GM19395 (cell line): ENCODE results near the gene OR2T35.

Experiments
- ATAC-seq: cut with Tn5 transposase; IDR thresholded peaks from one replicate; pipeline ENCODE4 v1.9.1; 2021; ENCODE audit warnings: mild to moderate bottlenecking, moderate library complexity; ENCODE audit not compliant: unreplicated experiment

The OR2T35 gene

GRCh38 chr1:248627971-248628844, 16.9 kb downstream of the OR2T35 start:
- ATAC-seq, result peak; percentile 94

GRCh38 chr1:248625971-248626370, 19.1 kb downstream of the OR2T35 start:
- ATAC-seq, result no peak

- no peak for ATAC-seq
These were observed 19.9 kb downstream of the OR2T35 start for GRCh38 chr1:248625166-248625565.

GRCh38 chr1:248622570-248623001, 22.5 kb downstream of the OR2T35 start:
- ATAC-seq, result peak; percentile 90

DNA sequence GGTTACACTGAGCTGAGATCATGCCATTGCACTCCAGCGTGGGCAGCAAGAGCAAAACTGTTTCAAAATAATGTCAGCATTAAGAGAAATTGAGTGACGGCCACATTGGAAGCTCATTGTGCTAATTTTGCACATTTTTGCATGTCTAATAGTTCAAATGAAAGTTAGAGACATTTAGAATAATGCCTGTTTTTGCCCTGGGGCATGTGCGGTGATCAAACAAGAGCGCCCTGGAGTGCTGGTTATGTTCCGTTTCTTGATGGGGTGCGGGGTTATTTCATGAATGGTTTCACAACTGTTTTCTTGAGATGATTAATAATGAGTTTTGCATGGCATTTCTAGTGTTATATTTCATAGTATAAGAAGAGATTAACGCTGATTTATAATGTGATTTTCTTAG, 23.3 kb downstream of the OR2T35 start:
- ATAC-seq, result no peak

DNA sequence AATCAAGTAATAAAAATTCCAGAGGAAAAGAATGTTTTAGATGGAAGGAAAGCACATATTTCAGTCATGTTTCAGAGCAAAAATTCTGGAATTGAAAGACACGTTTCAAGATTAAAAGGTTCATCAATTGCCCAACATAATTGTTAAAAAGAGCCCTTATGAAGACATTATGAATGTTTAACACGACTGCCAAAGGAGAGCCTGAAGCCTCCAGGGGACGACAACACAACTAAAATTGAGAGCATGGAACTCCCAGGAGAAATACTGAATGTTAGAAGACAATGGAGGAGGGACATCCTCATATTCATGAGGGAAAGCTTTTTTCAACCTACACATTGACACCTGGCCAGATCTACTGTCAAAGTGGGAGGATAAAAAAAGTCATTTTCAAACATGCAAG, 26.2 kb downstream of the OR2T35 start:
- ATAC-seq, result peak; percentile 50

DNA sequence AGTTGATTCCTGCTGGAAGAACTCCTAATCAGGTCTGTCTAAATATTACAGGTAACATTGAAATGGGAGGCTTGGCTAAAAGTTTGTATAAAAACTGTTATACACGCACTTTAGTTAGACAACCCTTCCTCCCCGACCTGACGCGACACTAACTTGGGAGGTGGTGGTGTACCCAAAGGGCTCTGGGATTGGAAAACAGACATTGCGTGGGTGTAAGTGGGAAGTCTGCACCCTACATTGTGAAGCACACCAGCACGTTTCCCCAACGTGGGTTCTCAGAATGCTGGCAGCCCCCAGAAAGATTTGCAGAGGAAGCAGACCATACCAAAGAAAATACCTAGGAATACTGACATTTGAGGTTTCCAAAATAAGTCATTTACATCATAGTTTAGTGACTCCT, 27.0 kb downstream of the OR2T35 start:
- ATAC-seq, result no peak

GRCh38 chr1:248613742-248614141, 31.3 kb downstream of the OR2T35 start:
- ATAC-seq, result no peak

GRCh38 chr1:248611883-248612414, 33.1 kb downstream of the OR2T35 start:
- no peak for ATAC-seq

GRCh38 chr1:248610301-248610700, 34.8 kb downstream of the OR2T35 start:
- no peak for ATAC-seq

DNA sequence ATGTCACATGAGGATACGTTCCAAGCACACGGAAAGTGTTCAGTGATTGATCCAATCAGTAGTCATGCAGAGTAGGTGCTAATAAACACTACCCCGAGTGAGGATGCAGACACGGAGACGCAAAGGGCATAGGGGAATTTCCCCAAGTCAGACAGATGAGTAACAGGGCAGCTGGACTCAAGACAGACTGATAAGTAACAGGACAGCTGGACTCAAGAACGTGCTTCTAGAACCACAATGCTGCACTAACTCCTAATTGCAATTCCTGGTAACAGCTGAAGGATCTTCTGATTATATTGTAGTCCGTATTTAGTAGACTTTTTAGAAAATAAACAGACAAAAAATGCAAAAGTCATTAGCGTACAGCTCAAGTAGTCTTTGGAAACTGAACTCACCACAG, 45.7 kb downstream of the OR2T35 start:
- ATAC-seq, result no peak

GRCh38 chr1:248597589-248597988, 47.5 kb downstream of the OR2T35 start, which contains the start of gene OR2T10:
Gene OR2T10 (minus strand): TSS chr1:248597700. CDS start chr1:248593768, 3,932 bp downstream.
- ATAC-seq, result no peak

- no peak for ATAC-seq
These were observed 48.5 kb downstream of the OR2T35 start for GRCh38 chr1:248596615-248597014.

- no peak for ATAC-seq
These were observed 51.9 kb downstream of the OR2T35 start for GRCh38 chr1:248593226-248593625.

DNA sequence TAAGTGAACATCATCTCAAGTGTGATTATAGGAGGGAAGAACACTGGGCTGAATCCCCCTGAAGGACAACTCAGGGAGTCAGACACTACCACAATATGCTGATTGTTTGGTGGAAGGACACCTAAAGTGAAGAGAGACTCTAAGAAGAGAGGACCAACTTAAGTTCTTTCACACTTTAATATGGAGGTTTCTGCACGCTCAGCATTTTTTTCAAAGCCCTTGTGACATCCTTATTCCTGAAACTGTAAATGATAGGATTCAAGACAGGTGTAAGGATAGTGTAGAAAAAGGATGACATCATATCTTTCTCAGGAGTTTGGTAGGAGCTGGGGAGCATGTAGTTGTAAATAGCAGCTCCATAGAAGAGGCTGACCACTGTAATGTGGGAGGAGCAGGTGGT, 52.4 kb downstream of the OR2T35 start:
- no peak for ATAC-seq

DNA sequence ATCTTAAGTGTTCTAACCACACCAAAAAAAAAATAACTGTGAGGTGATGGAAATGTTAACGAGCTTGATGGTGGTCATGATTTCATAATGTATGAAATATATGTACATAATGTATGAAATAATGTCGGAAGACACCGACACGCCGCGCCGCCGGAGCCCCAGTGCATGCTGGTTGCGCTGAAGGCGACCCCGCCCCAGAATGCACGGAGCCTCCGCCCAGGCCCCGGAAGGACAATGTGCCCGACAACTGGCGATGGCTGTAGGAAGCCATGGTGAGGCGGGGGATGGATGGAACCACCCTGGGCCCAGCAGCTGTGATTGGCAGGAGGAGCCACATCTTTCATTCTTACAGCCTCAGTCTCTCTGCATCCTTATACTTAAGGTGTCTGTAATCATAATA, 55.0 kb downstream of the OR2T35 start:
- ATAC-seq, result no peak

DNA sequence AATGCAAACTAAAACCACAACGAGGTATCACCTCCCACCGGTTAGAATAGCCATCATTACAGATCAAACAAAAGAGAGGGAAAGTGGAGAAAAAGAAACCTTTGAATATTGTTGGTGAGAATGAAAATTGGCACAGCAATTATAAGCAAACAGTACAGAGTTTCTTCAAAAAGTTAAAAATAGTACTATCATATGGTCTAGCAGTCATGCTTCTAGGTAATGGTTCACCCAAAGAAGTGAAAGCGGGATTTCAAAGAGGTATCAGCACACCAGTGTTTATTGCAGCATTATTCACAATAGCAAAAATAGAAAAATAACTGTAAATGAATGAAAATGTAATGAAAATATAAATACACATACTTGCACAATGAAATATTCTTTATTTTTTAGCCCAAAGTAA, 55.7 kb downstream of the OR2T35 start:
- ATAC-seq, result no peak
